Upper lobe of right lung (tissue), 1 donor: ENCODE data around the gene EML1. TPM values are rescaled to one million over a fixed set of nuclear protein-coding genes. Genes with fewer than 3 reads are reported as not detected.

Experiments used
- ATAC-seq: fragments of 200-7000 bp; cut with Tn5 transposase; one replicate; pipeline ENCODE4 v1.9.1; 2020; ENCODE audit warnings: mild to moderate bottlenecking, moderate library complexity
- DNase-seq: peaks from one replicate; pipeline ENCODE4 v3.0.0-alpha.2; 2020
- H3K27ac ChIP-seq: fragments of 200-600 bp; one replicate; pipeline ENCODE4 v1.8.0; 2022
- H3K27me3 ChIP-seq: fragments of 200-600 bp; one replicate; pipeline ENCODE4 v1.8.0; 2022; ENCODE audit warnings: mild to moderate bottlenecking
- H3K36me3 ChIP-seq: fragments of 200-600 bp; one replicate; pipeline ENCODE4 v1.8.0; 2022
- H3K4me1 ChIP-seq: fragments of 200-600 bp; one replicate; pipeline ENCODE4 v1.8.0; 2022
- H3K4me3 ChIP-seq: fragments of 200-600 bp; one replicate; pipeline ENCODE4 v1.8.0; 2022; ENCODE audit warnings: mild to moderate bottlenecking
- H3K9me3 ChIP-seq: fragments of 200-600 bp; one replicate; pipeline ENCODE4 v1.8.0; 2022
- CTCF ChIP-seq: fragments of 200-600 bp; IDR thresholded peaks from one replicate; pipeline ENCODE4 v1.8.0; 2022; ENCODE audit warnings: antibody characterized with exemption
- intact Hi-C: fragments of 100-400 bp; cut with DNase I; formaldehyde crosslinking; loops from one replicate; pipeline ENCODE4 v1.11.0; 2022
- total RNA-seq: library from RNA; stranded (reverse); fragmentation: NEBNext Ultra II Directional; extraction: Animal tissue kit (Norgen Biotek cat#: 25700); gene quantifications from one replicate; pipeline ENCODE4 v1.2.1, GENCODE V29; 2021
- donor health status: DM: no; HTN: yes; CAD: no; lungs with severe emphysema.

The EML1 gene
- total RNA-seq, 1 donor from 2014 or later: 42.2 TPM

DNA sequence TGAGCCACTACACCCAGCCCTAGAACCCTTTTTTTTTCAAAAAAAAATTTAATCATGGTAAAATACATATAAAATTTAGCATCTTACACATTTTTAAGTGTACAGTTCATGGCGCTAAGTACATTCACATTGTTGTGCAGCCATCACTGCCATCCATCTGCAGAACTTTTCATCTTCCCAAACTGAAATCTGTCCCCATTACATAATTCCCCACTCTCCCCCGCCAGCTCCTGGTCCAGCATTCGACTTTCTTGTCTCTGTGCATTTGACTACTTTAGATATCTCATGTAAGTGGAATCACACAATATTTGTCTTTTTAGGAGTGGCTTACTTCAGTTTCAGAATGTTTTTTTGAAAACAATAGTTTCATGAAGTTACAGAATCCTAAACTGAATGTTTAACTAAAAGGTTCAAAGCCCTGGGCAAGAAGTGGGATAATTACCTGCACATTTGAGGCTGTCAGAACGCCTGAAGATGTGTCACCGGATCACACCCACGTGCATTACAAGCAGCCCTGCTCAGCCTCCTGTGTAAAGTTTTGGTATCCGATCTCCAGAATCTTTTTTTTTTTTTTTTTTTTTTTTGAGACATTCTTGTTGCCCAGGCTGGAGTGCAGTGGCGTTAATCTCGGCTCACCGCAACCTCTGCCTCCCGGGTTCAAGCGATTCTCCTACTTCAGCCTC lies 12.7 kb downstream of the EML1 start:
- intact Hi-C loops: no loop called here
- no peak for TF ChIP-seq CTCF
- no peak overlapping the region for H3K4me3 ChIP-seq
- H3K4me1 ChIP-seq: peaks cover 18% of the 10 kb centered on the region
- DNase-seq (no peak), ATAC-seq (no peak)
- H3K36me3 ChIP-seq: no peaks in the 10 kb centered on the region
- no peaks in the 10 kb centered on the region for H3K27me3 ChIP-seq
- H3K9me3 ChIP-seq: no peaks in the 10 kb centered on the region
- no peak overlapping the region for H3K27ac ChIP-seq

- DNase-seq: no peak
- Histone ChIP-seq H3K27ac (no peak overlapping the region), H3K4me1 (peaks cover 18% of the 10 kb centered on the region), H3K27me3 (no peaks in the 10 kb centered on the region), H3K36me3 (no peaks in the 10 kb centered on the region), H3K4me3 (no peak overlapping the region), H3K9me3 (no peaks in the 10 kb centered on the region)
- intact Hi-C loops: no loop called here
- TF ChIP-seq CTCF: no peak
- no peak for ATAC-seq
Measured at GRCh38 chr14:99806836-99807235, 13.6 kb downstream of the EML1 start.

DNA sequence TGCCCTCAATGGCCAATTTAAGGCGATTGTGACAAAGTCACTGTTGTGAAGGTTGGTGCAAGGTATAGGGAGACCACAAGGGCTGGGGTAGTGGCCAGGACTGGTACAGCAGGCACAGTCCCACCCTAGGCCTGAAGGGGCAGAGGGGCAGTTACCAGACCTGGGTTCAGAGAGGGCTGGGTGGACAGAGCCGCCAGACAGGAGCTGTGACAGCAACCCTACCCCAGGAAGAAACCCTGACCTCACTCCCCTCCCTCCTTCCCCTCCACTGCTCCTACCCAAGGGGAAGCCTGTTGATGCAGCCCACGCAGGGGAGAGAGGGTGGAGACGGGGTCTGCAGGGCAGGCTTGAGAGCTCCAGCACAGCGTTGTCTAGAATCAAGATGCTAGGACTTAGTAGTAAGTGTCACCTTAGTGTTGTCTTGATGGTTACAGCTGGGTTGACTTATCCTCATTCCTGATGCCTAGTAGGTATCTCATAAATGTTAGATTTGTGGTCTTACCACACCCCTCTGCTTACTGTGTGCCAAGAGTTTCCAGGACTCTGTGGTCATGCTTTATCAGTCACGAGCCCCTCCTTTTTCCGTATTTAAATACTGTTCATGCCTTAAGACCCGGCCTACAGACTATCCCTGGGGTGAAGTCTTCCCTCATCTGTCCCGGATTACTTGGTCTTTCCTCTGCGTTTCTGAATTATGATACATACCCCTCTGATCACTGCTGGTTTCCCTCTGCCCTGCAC lies 14.4 kb downstream of the EML1 start:
- H3K9me3 ChIP-seq: no peaks in the 10 kb centered on the region
- peak; percentile 12 for ATAC-seq

DNA sequence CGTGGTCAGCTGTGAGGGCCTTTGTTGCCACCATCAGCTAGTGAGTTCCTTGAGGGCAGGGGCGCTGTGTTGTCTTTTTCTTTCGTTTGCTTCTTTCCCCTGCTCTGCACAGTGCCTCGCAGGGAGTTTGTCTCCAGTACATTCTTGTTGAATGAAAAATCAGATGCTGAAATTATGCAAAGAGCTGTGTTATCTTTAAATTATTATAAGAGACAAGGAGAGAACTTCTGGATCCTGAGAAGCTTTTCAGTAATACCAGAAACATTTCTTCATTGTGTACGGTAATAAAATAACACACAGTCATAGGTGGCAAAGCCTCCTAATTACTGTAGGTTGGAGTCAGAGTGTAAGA lies 14.9 kb downstream of the EML1 start:
- TF ChIP-seq CTCF: no peak
- DNase-seq: no peak
- intact Hi-C loops: no loop called here
- peaks cover 18% of the 10 kb centered on the region for H3K4me1 ChIP-seq
- no peak overlapping the region for H3K27ac ChIP-seq
- H3K36me3 ChIP-seq: no peaks in the 10 kb centered on the region
- no peak for ATAC-seq
- no peak overlapping the region for H3K4me3 ChIP-seq
- H3K9me3 ChIP-seq: no peaks in the 10 kb centered on the region
- no peaks in the 10 kb centered on the region for H3K27me3 ChIP-seq

More for the DNA sequence above, 14.4 kb downstream of the EML1 start:
- no peaks in the 10 kb centered on the region for H3K36me3 ChIP-seq
- H3K4me3 ChIP-seq: no peak overlapping the region
- peaks cover 18% of the 10 kb centered on the region for H3K4me1 ChIP-seq
- DNase-seq: no peak
- intact Hi-C loops: no loop called here
- H3K27me3 ChIP-seq: no peaks in the 10 kb centered on the region
- TF ChIP-seq CTCF: no peak
- H3K27ac ChIP-seq: no peak overlapping the region

DNA sequence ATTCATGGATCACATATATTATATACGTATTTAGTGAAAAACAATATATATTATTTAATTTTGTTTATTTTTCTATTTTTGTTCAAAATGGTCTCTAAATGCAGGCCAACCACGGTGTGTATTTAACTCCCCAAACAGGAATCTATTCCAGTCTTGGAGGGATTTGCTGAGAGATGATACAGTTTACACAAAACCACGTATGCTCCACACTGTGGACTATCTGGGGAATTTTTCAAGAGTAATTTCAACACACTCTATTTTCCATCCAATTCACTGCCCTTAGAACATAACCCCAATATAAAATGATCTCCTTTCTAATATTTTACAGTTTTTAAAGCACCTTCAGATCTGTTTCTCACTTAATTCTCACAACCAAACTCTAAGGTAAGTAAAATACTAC lies 15.3 kb downstream of the EML1 start:
- Histone ChIP-seq H3K4me3 (no peak overlapping the region), H3K36me3 (no peaks in the 10 kb centered on the region), H3K9me3 (no peaks in the 10 kb centered on the region), H3K4me1 (peaks cover 18% of the 10 kb centered on the region), H3K27me3 (no peaks in the 10 kb centered on the region), H3K27ac (no peak overlapping the region)
- intact Hi-C loops: no loop called here
- TF ChIP-seq CTCF: no peak
- DNase-seq (no peak), ATAC-seq (no peak)
